GM06990 (cell line): Measurements from ENCODE around the gene TMEM130.

Experiments
- DNase-seq: peaks from one replicate; pipeline ENCODE4 v3.0.0-alpha.2; 2011; ENCODE audit not compliant: insufficient read length; ENCODE audit errors: extremely low read depth
- H3K27me3 ChIP-seq: replicated peaks from 2 replicates; pipeline ENCODE4 v1.6.0; 2011; ENCODE audit warnings: low read length; ENCODE audit not compliant: control insufficient read depth, insufficient read depth
- H3K36me3 ChIP-seq: 2 replicates; pipeline ENCODE4 v1.5.1; 2011; ENCODE audit warnings: low read length; ENCODE audit not compliant: control insufficient read depth, insufficient read depth
- H3K4me3 ChIP-seq: replicated peaks from 2 replicates; pipeline ENCODE4 v1.5.1; 2011; ENCODE audit warnings: low read depth, mild to moderate bottlenecking, control low read depth, low read length
- CTCF ChIP-seq: IDR thresholded peaks from 2 replicates; pipeline ENCODE4 v1.5.1; 2011; ENCODE audit warnings: low read length, control low read depth, mild to moderate bottlenecking, inconsistent platforms; ENCODE audit not compliant: insufficient read depth, poor library complexity, severe bottlenecking

The TMEM130 gene

GRCh38 chr7:98900815-98901214 lies 31.0 kb upstream of the TMEM130 start:
- no peak for TF ChIP-seq CTCF

GRCh38 chr7:98899816-98900215 lies 30.0 kb upstream of the TMEM130 start:
- DNase-seq = no peak
- no peak overlapping the region for H3K4me3 ChIP-seq
- no peak for TF ChIP-seq CTCF
- no peaks in the 10 kb centered on the region for H3K27me3 ChIP-seq
- H3K36me3 ChIP-seq = peaks cover 30% of the 10 kb centered on the region

More at GRCh38 chr7:98900815-98901214, 31.0 kb upstream of the TMEM130 start:
- Histone ChIP-seq H3K36me3 (peaks cover 36% of the 10 kb centered on the region), H3K27me3 (no peaks in the 10 kb centered on the region), H3K4me3 (no peak overlapping the region)
- no peak for DNase-seq

- no peak for TF ChIP-seq CTCF
- Histone ChIP-seq H3K27me3 (no peaks in the 10 kb centered on the region), H3K4me3 (no peak overlapping the region), H3K36me3 (peaks cover 13% of the 10 kb centered on the region)
- no peak for DNase-seq
These were observed 22.8 kb upstream of the TMEM130 start for GRCh38 chr7:98892609-98893008.

- TF ChIP-seq CTCF = no peak
- H3K27me3 ChIP-seq = no peaks in the 10 kb centered on the region
- no peak for DNase-seq
- H3K36me3 ChIP-seq = peaks cover 10% of the 10 kb centered on the region
- H3K4me3 ChIP-seq = no peak overlapping the region
These were observed 17.2 kb upstream of the TMEM130 start for GRCh38 chr7:98887038-98887437.

GRCh38 chr7:98884416-98884815 lies 14.6 kb upstream of the TMEM130 start:
- Histone ChIP-seq H3K4me3 (no peak overlapping the region), H3K27me3 (no peaks in the 10 kb centered on the region), H3K36me3 (peaks cover 7% of the 10 kb centered on the region)
- no peak for DNase-seq
- no peak for TF ChIP-seq CTCF

- peaks cover 7% of the 10 kb centered on the region for H3K36me3 ChIP-seq
These were observed 11.9 kb upstream of the TMEM130 start for GRCh38 chr7:98881561-98882315.

More at GRCh38 chr7:98881561-98882315, 11.9 kb upstream of the TMEM130 start:
- no peak for DNase-seq
- no peak for TF ChIP-seq CTCF
- Histone ChIP-seq H3K27me3 (no peaks in the 10 kb centered on the region), H3K4me3 (no peak overlapping the region)
